SK-N-SH (cell line): ENCODE data around the gene SREK1IP1.

Experiments used
- CHD2 ChIP-seq: fragments of 150-350 bp; IDR thresholded peaks from 2 replicates; pipeline ENCODE4 v1.6.1; 2018; ENCODE audit warnings: low read length; ENCODE audit not compliant: partially characterized antibody
- CTCF ChIP-seq: fragments of 200-600 bp; sonication (generic); IDR thresholded peaks from 2 replicates; pipeline ENCODE4 v1.6.1; 2017; ENCODE audit warnings: antibody characterized with exemption, mild to moderate bottlenecking, moderate library complexity
- ELF1 ChIP-seq: IDR thresholded peaks from 2 replicates; pipeline ENCODE4 v1.4.0; 2012
- EP300 ChIP-seq, 2 experiments: IDR thresholded peaks; 2 replicates each; pipeline versions ENCODE4 v1.4.0 to v1.6.1; 2012; ENCODE audit warnings: borderline replicate concordance in 1 of 2, low read depth in 1 of 2, low read length in 1 of 2
- JUND ChIP-seq: IDR thresholded peaks from 2 replicates; pipeline ENCODE4 v1.4.0; 2012
- MAX ChIP-seq: IDR thresholded peaks from 2 replicates; pipeline ENCODE4 v1.4.0; 2012; ENCODE audit warnings: low read depth
- PBX3 ChIP-seq: IDR thresholded peaks from 2 replicates; pipeline ENCODE4; 2012
- TAF1 ChIP-seq: IDR thresholded peaks from 2 replicates; pipeline ENCODE4 v1.6.1; 2012; ENCODE audit warnings: low read depth, mild to moderate bottlenecking, low read length, moderate library complexity, borderline replicate concordance
- TCF12 ChIP-seq: IDR thresholded peaks from 2 replicates; pipeline ENCODE4 v1.4.0; 2012
- USF2 ChIP-seq: fragments of 150-350 bp; IDR thresholded peaks from 2 replicates; pipeline ENCODE4 v1.6.1; 2017; ENCODE audit warnings: antibody characterized with exemption, low read length, low read depth, borderline replicate concordance

GRCh38 chr5:64806537-64806936, 38.0 kb upstream of the SREK1IP1 start:
- TF ChIP-seq PBX3, result no peak
- TF ChIP-seq CTCF, result no peak
- no peak for TF ChIP-seq JUND
- no peak for TF ChIP-seq TCF12
- no peak for TF ChIP-seq CHD2
- TF ChIP-seq USF2, result no peak
- TF ChIP-seq TAF1, result no peak
- TF ChIP-seq MAX, result no peak
- no peak for TF ChIP-seq EP300 (IDR thresholded peaks at IDR 0.05; ENCODE audit: borderline replicate concordance in 1 of 2, low read depth in 1 of 2, low read length in 1 of 2)
- no peak for TF ChIP-seq ELF1
